SIG-M5 (cell line): ENCODE results near the gene LAMB3.

Source experiments
- DNase-seq: peaks from one replicate; lab custom pipeline; 2025; lab: John Stamatoyannopoulos, UW

Gene LAMB3

DNA sequence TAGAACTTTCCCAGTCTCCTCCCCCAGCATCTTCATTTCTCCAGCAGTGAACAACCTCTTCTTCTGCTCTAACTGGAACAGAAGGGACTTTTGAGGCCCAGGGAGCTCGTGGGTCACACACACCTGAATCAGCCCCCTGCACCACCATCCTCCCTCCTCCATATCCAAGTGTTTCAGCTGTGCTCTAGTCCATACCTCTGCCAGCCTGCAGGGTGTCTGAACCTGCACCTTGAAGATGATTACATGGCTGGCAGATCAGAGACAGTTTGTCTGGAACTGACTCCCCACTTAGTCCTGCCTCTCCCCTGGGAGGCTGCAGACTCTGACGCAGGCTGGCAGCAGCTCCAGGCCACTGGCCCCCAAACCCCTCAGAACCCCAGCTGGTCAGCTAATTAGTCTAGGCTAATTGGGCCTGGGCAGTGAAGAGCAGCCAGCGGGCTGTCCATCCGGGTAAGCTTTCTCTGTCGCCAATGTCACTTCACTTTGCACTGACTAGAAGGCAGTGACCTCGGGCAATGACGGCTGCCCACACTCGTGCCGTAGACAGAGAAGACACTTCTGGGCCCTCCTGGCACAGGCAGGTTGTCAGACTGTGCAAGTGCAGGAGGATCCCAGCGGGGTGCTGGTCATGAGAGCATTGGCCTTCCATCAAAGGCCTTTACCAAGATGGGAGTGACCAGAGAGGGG lies 56.5 kb downstream of the LAMB3 start:
- no peak for DNase-seq

DNA sequence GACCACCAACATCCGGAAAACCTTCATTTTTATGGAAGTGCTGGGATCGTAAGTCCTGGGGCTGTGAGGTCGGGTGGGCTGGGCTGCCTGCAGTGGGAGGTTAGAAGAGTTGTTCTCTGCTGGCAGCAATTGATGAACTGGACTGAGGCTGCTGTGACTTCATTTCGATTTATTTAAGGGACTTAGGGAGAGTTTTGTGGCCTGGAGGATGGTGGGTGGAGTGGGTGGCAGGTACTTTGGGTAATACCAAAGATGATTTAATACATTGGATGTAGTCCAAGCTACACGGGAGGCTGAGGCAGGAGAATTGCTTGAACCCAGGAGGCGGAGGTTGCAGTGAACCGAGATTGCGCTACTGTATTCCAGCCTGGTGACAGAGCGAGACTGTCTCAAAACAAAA lies 57.2 kb downstream of the LAMB3 start:
- no peak for DNase-seq

DNA sequence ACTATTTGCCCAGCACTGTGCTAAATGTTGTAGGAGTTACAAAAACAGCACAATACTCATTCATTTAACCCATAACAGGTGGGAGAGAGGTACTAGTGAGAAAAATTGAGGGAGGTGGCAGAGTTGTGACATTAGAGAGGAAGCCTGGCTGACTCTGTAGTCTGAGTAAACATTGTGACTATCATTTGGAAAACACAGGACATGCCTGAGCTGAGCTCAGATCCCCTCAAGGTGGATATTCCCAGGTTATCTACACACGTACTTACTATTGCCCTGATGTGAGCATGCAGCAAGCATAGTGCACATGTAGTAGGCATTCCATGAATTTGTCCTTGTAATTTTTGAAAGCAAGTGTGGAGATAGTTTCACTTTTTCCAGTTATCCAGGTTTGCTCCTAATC lies 57.8 kb downstream of the LAMB3 start:
- DNase-seq = no peak

DNA sequence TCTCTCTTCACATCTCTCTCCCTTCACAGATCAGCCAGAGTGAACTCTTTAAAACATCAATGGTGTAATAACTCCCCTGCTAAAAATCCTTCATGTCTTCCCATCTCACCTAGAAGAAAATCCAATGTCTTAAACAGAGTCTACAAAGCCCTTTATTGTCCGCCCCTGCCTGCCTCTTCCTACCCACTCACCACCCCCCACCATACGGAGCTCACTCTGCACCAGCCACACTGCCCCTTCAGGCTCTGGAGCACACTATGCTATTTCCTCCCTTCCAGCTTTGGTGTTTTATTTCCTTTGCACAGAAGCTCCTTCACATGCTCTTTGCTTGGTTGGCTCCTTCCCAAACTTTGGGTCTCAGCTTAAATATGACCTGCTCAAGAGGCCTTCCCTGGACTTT lies 58.5 kb downstream of the LAMB3 start:
- DNase-seq = no peak

DNA sequence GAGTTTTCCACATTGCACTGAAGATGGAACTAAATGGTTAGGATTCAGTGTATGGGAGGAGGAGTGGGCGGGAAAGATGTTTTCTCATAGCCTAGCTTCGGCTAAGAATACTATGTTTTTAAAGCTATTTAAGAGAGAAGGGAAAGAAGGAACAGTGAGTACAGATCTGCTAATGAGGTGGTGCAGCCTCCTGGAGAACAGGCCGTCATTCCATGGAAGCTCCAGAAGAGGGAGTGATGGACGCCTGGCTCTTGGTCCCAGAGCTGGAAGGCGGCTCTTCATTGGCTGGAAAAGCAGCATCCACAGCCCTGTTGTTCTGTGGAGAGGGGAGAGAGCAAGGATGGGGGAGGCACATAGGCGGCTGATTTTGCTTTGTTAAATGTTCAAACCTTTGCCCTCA lies 61.8 kb downstream of the LAMB3 start:
- no peak for DNase-seq

DNA sequence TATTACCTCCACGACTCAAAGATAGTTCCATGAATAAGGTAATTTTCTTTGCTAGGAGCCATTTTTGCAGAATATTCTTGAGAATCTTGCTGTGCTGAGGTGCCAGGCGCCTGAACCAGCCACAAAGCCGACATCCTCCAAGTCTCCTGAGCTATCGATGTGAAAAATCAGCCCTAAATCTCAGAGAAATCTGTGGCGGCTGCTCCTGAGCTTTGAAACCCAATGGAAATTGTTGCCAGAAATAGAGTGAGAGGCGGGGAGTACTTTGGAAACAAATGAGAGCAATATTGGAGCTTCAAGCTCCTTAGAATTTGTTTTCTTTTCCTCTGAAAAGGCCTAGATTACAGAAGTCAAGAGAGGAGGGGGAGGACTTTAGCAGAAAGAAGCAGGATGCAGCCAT lies 62.4 kb downstream of the LAMB3 start:
- DNase-seq = no peak

DNA sequence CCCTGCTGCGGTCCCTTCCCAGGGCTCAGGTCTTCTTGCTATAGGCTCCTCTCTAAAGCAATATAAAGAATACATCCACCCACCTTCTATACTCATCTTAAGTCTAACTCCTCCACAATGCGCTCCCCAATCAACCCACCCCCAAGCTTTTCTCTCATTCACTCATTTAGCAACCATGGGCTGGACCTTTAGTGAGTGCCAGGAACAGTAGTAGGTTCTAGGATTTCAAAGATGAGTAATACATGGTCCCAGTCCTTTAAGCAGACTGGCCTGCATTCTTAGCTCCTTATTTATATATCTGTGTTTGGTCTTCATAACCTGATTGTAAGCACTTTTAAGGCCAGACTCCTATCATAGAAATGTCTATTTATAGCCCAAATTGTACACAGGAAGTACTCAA lies 62.8 kb downstream of the LAMB3 start:
- no peak for DNase-seq

DNA sequence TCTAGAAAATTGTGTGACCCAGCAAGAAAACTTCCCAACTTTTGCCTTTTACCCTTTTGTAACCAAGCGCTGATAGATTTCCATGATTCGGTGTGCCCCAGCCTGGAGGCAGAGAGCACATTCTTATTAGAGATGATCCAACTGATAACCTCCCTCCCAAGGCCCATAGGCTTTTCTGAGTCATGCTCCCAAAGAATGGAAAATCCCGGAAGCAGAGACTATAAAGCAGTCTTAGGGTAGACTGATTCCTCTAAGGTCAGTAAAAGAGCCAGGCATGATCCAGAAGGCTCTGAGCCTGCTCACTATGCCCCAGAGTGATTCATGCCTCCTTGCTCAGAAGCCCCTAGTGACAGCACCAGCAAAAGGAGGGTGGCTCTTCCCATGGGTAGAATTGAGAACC lies 64.4 kb downstream of the LAMB3 start:
- no peak for DNase-seq

DNA sequence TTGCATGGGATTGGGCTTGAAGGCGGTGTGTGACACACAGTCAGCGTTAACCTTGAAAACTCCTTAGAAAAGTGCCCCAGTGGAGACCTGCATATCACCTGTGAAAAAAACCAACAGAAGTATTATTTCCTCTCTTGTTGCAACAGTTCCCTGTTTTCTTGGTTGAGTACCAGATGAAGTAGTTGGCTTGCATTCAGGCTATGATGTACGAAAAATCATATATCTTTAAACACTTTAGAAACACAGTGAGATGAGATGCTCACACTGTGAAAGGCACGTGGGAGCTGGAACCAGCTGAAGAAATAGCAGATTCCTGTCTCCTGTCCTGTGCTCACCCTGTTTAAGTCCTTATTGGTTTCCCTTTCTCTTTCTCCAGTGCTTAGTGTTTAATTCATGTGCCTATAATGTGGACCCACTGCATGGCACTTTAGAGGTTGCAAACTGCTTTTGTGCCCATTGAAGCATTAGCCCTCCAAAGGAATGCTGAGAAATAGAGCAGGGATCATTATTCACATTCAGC lies 65.9 kb downstream of the LAMB3 start:
- DNase-seq = no peak

DNA sequence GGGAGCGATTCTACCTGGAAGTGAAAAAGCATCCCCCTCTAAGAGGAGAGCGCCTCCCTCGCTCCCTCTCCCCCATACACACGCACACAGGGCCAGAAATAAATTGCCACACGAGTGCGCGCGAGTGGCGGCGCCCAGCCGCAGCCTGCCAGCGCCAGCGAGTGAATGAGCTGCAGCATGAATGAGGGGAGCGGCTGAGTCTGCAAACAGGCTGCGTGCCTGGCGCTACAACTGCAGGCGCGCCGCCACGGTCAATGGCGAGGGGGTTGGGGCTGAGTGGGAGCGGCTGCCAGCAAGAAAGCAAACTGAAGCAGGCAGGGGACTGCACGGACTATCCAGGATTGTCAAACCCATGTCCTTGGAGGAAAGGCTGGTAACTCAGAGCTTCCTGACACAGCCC lies 66.6 kb downstream of the LAMB3 start:
- no peak for DNase-seq

DNA sequence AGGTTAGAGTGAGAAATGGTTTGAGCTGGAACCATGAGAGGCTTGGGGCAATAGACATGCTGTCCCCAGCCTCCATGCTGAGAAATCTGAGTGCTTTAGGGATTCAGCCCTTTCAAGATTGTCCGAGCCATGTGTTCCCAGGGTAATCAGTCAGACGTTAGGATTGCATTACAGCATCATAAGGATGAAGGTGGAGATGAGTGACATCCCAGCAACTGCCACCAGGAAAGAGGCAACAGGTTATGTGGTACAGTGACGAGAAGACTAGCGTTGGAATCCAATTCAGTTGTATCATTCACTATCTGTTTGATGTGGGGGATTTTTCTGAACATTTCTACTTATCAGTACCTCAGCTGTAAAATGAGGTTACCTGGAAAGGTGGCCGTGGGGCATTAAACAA lies 67.0 kb downstream of the LAMB3 start:
- no peak for DNase-seq

DNA sequence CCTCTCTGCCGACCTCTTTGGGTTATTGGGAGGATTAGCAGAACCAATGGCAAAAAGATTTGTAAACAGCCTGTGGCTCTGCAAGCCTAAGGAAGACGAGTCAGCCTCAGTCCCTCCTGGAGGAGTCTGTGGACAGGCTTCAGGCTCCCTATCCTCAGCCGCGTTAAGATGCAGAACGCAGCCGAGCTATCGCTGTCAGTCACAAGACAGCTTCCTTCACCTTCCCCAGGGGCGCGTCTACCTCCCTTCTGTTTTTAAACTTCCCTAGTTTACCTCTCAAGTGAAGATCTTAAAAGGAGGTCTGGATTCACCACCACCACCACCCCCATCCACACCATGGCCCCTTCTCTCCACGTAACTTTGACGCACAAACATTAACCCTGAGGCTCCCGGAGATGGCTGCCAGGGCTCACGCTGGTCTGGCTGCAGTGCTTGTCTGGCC lies 68.0 kb downstream of the LAMB3 start:
- no peak for DNase-seq

DNA sequence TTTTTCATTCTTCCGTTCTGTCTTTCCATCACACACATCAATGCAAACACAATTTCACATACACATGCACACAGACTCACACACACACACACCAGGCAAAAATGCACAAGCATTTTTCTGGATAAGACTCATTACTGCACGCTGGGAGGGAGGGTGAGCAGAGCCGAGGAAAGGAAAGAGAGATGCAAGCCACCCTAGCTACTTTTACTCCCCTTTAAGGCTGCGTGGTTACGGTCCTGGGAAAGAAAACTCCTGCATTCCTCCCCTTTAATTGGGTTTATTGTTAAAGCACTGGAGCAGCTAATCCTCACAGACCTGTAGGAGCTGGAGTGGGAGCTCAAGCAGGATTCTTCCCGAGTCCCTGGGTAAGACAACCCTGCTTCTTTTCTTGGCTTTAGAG lies 68.8 kb downstream of the LAMB3 start, which contains the start of gene CAMK1G:
Gene CAMK1G, plus strand, starts transcription at position 307 of the 400 bp plus-strand sequence. CDS start 11,270 bp downstream, outside the sequence.
- no peak for DNase-seq

DNA sequence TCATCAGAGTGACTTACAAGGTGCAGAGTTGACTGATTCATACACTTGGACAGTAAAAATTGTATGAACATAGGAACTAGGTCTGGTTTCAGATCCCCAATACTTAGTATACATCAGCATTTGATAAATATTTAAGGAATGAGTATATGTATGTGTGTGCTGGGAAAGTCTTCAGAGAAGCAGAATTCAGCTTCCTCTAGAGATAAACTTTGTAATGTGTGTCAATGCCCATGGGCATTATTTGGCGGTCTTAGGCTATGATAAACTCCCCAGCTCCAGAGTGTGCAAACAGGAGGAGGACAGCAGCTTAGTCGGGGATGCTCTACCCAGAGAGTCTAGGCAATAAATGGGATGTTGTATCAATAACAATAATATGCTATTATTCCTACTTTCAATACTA lies 71.6 kb downstream of the LAMB3 start:
- no peak for DNase-seq

DNA sequence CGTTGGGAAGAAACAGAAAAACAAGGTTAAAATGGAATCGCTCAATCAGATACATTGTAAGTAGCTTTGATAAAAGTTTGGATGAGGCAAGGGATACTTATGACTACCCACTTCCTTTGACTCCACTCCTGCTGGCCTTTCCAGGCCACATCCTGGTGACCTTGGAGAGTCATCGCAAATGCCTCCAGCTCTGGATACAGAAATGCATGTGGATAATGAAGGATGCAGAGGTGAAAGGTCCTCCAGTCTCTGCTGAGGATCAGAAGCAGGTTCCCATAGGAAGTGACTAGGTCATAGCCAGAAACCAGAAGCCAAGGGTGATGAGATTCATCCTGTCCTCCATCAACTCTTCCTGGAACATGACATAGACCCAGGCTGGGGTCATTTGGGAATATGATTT lies 74.9 kb downstream of the LAMB3 start:
- DNase-seq = no peak

DNA sequence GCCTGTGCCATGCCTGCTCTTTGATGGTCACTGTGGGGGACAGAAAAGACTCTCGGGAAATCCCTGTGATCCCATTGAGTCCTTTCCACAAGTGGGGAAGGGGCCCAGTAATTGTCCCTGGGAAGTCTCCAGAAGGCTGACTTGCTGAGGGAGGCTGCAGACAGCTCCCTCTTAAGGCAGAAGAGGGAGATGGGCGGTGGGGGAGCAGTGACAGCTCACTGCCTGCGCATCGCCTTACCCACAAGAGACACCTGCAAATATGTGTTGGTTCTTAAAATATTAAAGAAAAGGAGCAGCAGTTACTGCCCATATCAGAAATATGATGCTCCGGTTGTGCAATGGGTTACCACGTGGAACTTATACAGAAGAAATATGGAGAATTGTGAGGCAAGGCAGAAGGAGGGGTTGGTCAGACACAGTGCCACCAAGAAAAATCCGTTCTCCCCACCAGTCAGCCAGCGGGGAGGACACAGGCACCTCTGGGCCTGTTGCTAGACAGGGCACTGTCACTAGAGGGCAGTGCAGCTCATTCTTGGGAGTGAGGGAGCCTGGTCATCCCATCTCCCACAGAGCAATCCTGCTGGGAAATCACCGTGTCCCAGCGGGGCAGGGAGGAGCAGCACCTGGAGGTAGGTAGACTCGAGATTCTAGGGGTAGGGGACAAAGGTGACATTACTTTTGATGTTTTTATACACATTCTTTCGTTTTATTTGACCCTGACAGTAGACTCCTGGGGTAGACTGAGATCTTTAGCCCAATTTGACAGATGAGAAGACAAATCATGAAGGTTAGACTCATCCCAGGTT lies 75.6 kb downstream of the LAMB3 start:
- no peak for DNase-seq

DNA sequence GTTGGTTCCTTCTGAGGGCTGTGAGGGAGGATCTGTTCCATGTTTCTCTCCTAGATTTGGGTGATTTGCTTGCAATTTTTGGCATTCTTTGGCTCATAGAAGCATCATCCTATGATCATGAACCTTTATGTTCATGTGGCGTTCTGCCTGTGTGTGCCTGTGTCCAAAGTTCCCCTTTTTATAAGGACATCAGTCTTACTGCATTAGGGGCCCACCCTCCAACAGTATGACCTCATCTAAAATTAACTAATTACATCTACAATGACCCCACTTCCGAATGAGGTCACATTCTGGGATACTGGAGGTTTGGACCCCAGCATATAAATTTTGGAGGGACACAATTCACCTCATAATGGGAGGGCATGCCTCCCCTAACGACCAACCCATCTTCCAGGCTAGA lies 81.5 kb downstream of the LAMB3 start:
- DNase-seq = no peak

DNA sequence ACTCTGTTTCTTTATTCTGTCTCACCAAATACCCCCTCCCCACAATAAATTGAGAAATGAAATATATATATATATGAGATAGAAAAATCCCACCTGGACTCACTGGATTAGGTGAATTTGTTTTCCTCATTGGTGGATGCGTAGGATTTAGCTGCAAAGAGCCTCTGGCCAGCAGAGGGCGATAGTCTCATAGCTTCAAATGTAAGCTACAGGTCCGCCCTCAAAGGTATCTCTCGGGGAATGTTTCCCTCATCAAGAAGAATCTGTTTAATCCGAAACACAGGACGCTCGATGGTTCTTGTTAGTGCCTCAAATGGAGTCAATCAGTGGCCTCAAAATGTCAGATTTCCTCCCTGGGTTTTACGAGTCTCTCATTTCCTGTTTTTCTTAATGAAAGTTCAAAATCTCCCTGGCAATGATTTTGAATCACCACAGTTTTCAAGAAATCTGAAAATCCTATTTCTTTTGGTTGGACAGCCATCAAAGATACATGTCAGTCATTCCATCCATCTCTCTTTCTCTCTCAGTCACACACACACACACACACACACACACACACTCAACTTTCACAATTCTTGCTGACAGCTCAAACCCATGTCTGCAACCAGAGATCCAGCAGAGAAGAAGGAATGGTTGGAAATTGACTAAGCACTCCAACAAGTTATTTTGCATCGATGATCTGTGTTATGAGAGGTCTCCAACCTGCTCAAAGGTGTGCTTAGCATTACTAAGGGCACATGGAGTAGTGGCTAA lies 82.6 kb downstream of the LAMB3 start:
- no peak for DNase-seq

DNA sequence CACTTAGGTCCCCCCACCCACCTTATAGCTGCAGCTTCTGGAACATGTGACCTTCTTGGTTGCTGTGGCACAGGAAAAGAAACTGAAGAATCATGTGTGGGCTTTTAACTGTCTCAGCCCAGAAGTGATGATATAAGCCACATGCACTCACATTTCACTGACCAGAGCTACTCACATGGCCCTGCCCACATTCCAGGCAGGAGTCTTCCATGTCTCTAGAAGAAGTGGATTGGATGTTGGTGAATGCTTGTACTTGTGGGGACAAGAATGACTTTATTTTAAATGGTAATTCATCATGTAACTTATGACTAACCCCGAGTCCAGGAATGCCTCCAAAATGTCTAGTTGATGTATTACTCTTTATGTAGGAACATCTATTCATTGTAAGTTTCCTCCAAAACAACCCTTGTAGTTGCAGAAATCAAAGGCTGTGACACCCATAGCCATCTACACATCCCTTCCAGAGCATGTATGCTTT lies 84.5 kb downstream of the LAMB3 start:
- DNase-seq = no peak

DNA sequence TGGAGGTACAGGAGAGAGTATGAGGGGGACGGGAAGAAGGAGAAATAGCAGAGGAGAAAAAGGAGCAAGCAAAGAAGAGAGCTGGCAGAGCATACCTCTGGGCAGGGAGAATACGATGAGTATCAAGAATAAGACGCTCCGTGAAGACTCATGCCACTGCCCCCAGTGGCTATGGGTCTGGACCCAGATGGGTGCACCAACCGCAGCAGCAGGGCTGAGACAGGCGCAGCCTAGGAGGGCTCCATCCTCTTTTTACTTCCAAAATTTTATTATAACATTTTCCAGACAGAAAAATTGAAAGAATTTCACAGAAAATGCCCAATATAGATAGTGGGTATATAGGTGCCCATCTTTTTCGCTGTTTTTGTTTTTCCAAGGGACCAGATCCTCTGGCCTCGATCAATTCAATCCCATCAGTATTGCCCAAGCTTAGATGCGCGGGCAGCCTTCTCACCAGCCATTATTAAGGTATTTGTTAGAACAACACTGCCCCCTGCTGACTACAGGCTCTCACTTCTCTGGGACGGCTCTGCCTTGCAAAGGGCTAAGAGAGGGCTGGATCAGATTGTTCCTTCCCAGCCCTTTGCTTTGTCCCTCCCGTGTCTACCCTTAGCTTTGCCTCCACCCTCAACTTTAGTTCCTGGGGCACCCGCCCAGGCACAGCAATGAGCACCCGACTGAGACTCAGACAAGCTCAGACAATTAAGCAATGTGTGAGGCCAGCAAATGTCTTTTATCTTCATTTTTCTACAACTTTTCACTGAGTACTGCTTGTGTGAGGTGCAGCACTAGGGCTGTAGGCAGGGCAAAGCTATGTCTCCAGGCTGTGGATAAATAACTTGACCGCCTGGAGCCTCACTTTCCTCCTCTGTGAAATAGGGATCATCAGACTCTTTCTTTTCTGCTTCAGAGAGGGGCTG lies 86.2 kb downstream of the LAMB3 start:
- no peak for DNase-seq
